Thyroid gland (tissue), 4 donors: ENCODE data around the gene FIP1L1. TPM values are rescaled to one million over a fixed set of nuclear protein-coding genes. Genes with fewer than 3 reads are reported as not detected.

ENCODE experiments used
- DNase-seq, 2 donors: peaks; one replicate each; pipeline ENCODE4 v3.0.0-alpha.2; 2019
- H3K27ac ChIP-seq, 3 donors: fragments of 200-600 bp; sonication (generic); 1 replicate in 2 of 3; 2 replicates in 1 of 3; pipeline ENCODE4 v1.5.1; 2016 to 2019; ENCODE audit warnings: mild to moderate bottlenecking in 1 of 3, moderate library complexity in 1 of 3
- H3K27me3 ChIP-seq: fragments of 200-600 bp; sonication (generic); one replicate; pipeline ENCODE4 v1.5.1; 2019
- H3K36me3 ChIP-seq, 2 donors: fragments of 200-600 bp; sonication (generic); one replicate each; pipeline ENCODE4 v1.5.1; 2016 to 2019
- H3K4me1 ChIP-seq, 2 donors: fragments of 200-600 bp; sonication (generic); one replicate each; pipeline ENCODE4 v1.5.1; 2017 to 2019
- H3K4me3 ChIP-seq, 3 donors: fragments of 200-600 bp; sonication (generic); replicated peaks in 1 of 3; 1 replicate in 2 of 3; 2 replicates in 1 of 3; pipeline ENCODE4 v1.5.1; 2016; ENCODE audit warnings: mild to moderate bottlenecking in 1 of 3
- H3K9me3 ChIP-seq: fragments of 200-600 bp; sonication (generic); one replicate; pipeline ENCODE4 v1.5.1; 2017
- CTCF ChIP-seq, 6 experiments: fragments of 200-600 bp in 3 of 6; fragments of 450-650 bp in 3 of 6; sonication (generic) in 3 of 6; IDR thresholded peaks; one replicate each; pipeline ENCODE4 v1.5.1; 2016 to 2019; ENCODE audit warnings: antibody characterized with exemption in 6 of 6, mild to moderate bottlenecking in 2 of 6, inconsistent platforms in 1 of 6, moderate library complexity in 1 of 6
- POLR2A ChIP-seq, 2 donors: fragments of 450-650 bp; IDR thresholded peaks; one replicate each; pipeline ENCODE4 v1.6.1; 2017; ENCODE audit warnings: antibody characterized with exemption in 2 of 2, mild to moderate bottlenecking in 2 of 2, moderate library complexity in 1 of 2
- WGBS, 2 donors: methylation state at CpG; one replicate each; pipeline ENCODE4 v1.1.5; 2017; 5-methylcytosine and 5-hydroxymethylcytosine counted together
- intact Hi-C: fragments of 100-400 bp; cut with DNase I; formaldehyde crosslinking; loops from one replicate; pipeline ENCODE4 v1.15.1; 2023
- total RNA-seq, 4 donors: library from RNA; depleted of rRNA; stranded (reverse); fragments of >200 nt; gene quantifications; one replicate each; pipeline ENCODE4 v1.2.3, GENCODE V29; 2016

FIP1L1 gene
- total RNA-seq, 4 donors from 2014 or later, result 55.4 to 66.1 (median 59.1) TPM

GRCh38 chr4:53367721-53368120, 9.7 kb upstream of the FIP1L1 start:
- intact Hi-C loops, result no loop called here
- H3K27ac ChIP-seq, result no peak overlapping the region
- peaks cover 12 to 22% of the 10 kb centered on the region in 2 donors for H3K4me1 ChIP-seq
- H3K4me3 ChIP-seq, result no peak overlapping the region
- H3K27me3 ChIP-seq, result no peaks in the 10 kb centered on the region
- no peaks in the 10 kb centered on the region for H3K36me3 ChIP-seq
- H3K9me3 ChIP-seq, result no peaks in the 10 kb centered on the region
- no peak for DNase-seq
- 64 to 75% methylated on average over 2 of the region's 2 CpGs for WGBS, 2 donors
- TF ChIP-seq CTCF (IDR thresholded peaks at IDR 0.05), result no peak
- no peak for TF ChIP-seq POLR2A (IDR thresholded peaks at IDR 0.05)

- 86 to 92% methylated on average over 3 of the region's 3 CpGs for WGBS, 2 donors
- H3K4me3 ChIP-seq, result no peak overlapping the region
- no peaks in the 10 kb centered on the region for H3K9me3 ChIP-seq
- DNase-seq, result no peak
- TF ChIP-seq CTCF (IDR thresholded peaks at IDR 0.05), result no peak
- TF ChIP-seq POLR2A (IDR thresholded peaks at IDR 0.05), result no peak
- H3K27me3 ChIP-seq, result no peaks in the 10 kb centered on the region
- intact Hi-C loops, result loop anchor here (10.0 kb wide), 1 partner anchor 1526 kb away; the partner anchor contains the start of gene DCUN1D4
- no peak overlapping the region for H3K27ac ChIP-seq
- no peaks in the 10 kb centered on the region for H3K4me1 ChIP-seq
- H3K36me3 ChIP-seq, result no peaks in the 10 kb centered on the region
Observed at GRCh38 chr4:53371049-53371448, 6.4 kb upstream of the FIP1L1 start.

- DNase-seq, result no peak
- no peaks in the 10 kb centered on the region for H3K4me1 ChIP-seq
- no peak overlapping the region for H3K27ac ChIP-seq
- intact Hi-C loops, result loop anchor here (10.0 kb wide), 1 partner anchor 1527 kb away; the partner anchor contains the start of gene DCUN1D4
- no peaks in the 10 kb centered on the region for H3K36me3 ChIP-seq
- 73 to 80% methylated on average over 4 of the region's 4 CpGs for WGBS, 2 donors
- H3K9me3 ChIP-seq, result no peaks in the 10 kb centered on the region
- no peak overlapping the region for H3K4me3 ChIP-seq
- no peaks in the 10 kb centered on the region for H3K27me3 ChIP-seq
- no peak for TF ChIP-seq POLR2A (IDR thresholded peaks at IDR 0.05)
- no peak for TF ChIP-seq CTCF (IDR thresholded peaks at IDR 0.05)
Observed at GRCh38 chr4:53371843-53372521, 5.5 kb upstream of the FIP1L1 start.

GRCh38 chr4:53374777-53375258, 2.6 kb upstream of the FIP1L1 start:
- Histone ChIP-seq H3K4me1 (peaks cover 10 to 13% of the 10 kb centered on the region in 2 donors), H3K4me3 (no peak overlapping the region), H3K27ac (no peak overlapping the region), H3K27me3 (no peaks in the 10 kb centered on the region), H3K36me3 (no peaks in the 10 kb centered on the region), H3K9me3 (no peaks in the 10 kb centered on the region)
- intact Hi-C loops, result loop anchor here (10.0 kb wide), 1 partner anchor 1530 kb away; the partner anchor contains the start of gene DCUN1D4
- no peak for TF ChIP-seq CTCF (IDR thresholded peaks at IDR 0.05)
- no peak for TF ChIP-seq POLR2A (IDR thresholded peaks at IDR 0.05)
- 84 to 88% methylated on average over 4 of the region's 4 CpGs for WGBS, 2 donors
- DNase-seq, result no peak

- 58 to 64% methylated on average over 5 of the region's 5 CpGs for WGBS, 2 donors
- peak overlapping the region in 1 of 3 donors; percentile 82 for H3K4me3 ChIP-seq
- H3K27me3 ChIP-seq, result no peaks in the 10 kb centered on the region
- no peaks in the 10 kb centered on the region for H3K36me3 ChIP-seq
- intact Hi-C loops, result loop anchor here (10.0 kb wide), 1 partner anchor 1532 kb away; the partner anchor contains the start of gene DCUN1D4
- TF ChIP-seq POLR2A (IDR thresholded peaks at IDR 0.05) (no peak), CTCF (IDR thresholded peaks at IDR 0.05) (no peak)
- peak overlapping the region in 2 of 3 donors; percentile 75 to 85 for H3K27ac ChIP-seq
- DNase-seq, result no peak
- H3K9me3 ChIP-seq, result no peaks in the 10 kb centered on the region
- H3K4me1 ChIP-seq, result peaks cover 10 to 13% of the 10 kb centered on the region in 2 donors
Observed at GRCh38 chr4:53376900-53377299, 541 bp upstream of the FIP1L1 start.
